GM12878 (cell line): Measurements from ENCODE around the gene PTPRN2. TPM values are rescaled to one million over a fixed set of nuclear protein-coding genes. Genes with fewer than 3 reads are reported as not detected.

Source experiments
- ATAC-seq: fragments of 200-7000 bp; cut with Tn5 transposase; 3 replicates; pipeline ENCODE4 v1.9.1; 2020; ENCODE audit warnings: mild to moderate bottlenecking, moderate library complexity
- BruUV-seq: library from RNA; stranded (reverse); fragments of 400-500 nt; replicated peaks from 2 replicates; lab custom pipeline; 2021; lab: Mats Ljungman, UMichigan
- CTCF ChIA-PET: fragments of 300-600 bp; sonication (Branson Sonifier 250); formaldehyde crosslinking; extraction: SDS; loops from one replicate; lab custom pipeline; 2021; ENCODE audit warnings: inconsistent platforms; lab: Yijun Ruan, JAX
- POLR2A ChIA-PET: fragments of 350-600 bp; formaldehyde crosslinking; extraction: SDS; loops from one replicate; lab custom pipeline; 2021; ENCODE audit warnings: inconsistent platforms; lab: Charles Lee
- RAD21 ChIA-PET: fragments of 300-600 bp; sonication (Branson Sonifier 250); formaldehyde crosslinking; loops from one replicate; lab custom pipeline; 2023; ENCODE audit warnings: antibody characterized with exemption; ENCODE audit not compliant: unreplicated experiment; lab: Charles Lee
- SMC1A ChIA-PET: fragments of 300-600 bp; sonication (Branson Sonifier 250); formaldehyde crosslinking; loops from one replicate; lab custom pipeline; 2023; ENCODE audit not compliant: unreplicated experiment, uncharacterized antibody; lab: Charles Lee
- DNase-seq: peaks from one replicate; pipeline ENCODE4 v3.0.0-alpha.2; 2011; ENCODE audit warnings: low read depth, low spot score
- FAIRE-seq: peaks from 3 replicates; lab custom pipeline; 2011; peaks lifted over from hg19 to GRCh38; lab: Jason Lieb, UNC
- H2AFZ ChIP-seq: 2 replicates; pipeline ENCODE4 v1.6.0; 2011; ENCODE audit warnings: low read depth, low read length, control low read depth; ENCODE audit not compliant: control insufficient read depth
- H3K27ac ChIP-seq: 2 replicates; pipeline ENCODE4 v1.5.1; 2011; ENCODE audit warnings: control low read depth; ENCODE audit not compliant: control insufficient read depth, insufficient read depth
- H3K27me3 ChIP-seq, 2 experiments: replicated peaks in 1 of 2; 2 replicates each; pipeline versions ENCODE4 v1.6.0 to v1.6.1; 2011; ENCODE audit warnings: low read length in 1 of 2; ENCODE audit not compliant: control insufficient read depth in 2 of 2, insufficient read depth in 2 of 2
- H3K36me3 ChIP-seq, 2 experiments: 2 replicates each; pipeline ENCODE4 v1.5.1; 2011; ENCODE audit warnings: low read length in 1 of 2; ENCODE audit not compliant: control insufficient read depth in 2 of 2, insufficient read depth in 2 of 2
- H3K4me1 ChIP-seq: 2 replicates; pipeline ENCODE4 v1.6.1; 2011; ENCODE audit warnings: mild to moderate bottlenecking, low read length, moderate library complexity, mixed read lengths; ENCODE audit not compliant: control insufficient read depth, insufficient read depth
- H3K4me2 ChIP-seq: 2 replicates; pipeline ENCODE4 v1.6.0; 2011; ENCODE audit warnings: control low read depth; ENCODE audit not compliant: control insufficient read depth, insufficient read depth
- H3K4me3 ChIP-seq: fragments of 200-600 bp; sonication (generic); 2 replicates; pipeline ENCODE4 v1.5.1; 2016
- H3K79me2 ChIP-seq: 2 replicates; pipeline ENCODE4 v1.6.0; 2011; ENCODE audit warnings: low read length; ENCODE audit not compliant: control insufficient read depth, insufficient read depth
- H3K9ac ChIP-seq: 2 replicates; pipeline ENCODE4 v1.8.0; 2011; ENCODE audit warnings: low read length, control low read depth, mixed read lengths; ENCODE audit not compliant: control insufficient read depth, insufficient read depth
- H3K9me3 ChIP-seq: replicated peaks from 3 replicates; pipeline ENCODE4 v1.5.1; 2011; ENCODE audit warnings: mild to moderate bottlenecking, low read length; ENCODE audit not compliant: control insufficient read depth, insufficient read depth
- H4K20me1 ChIP-seq: 2 replicates; pipeline ENCODE4 v1.6.0; 2011; ENCODE audit not compliant: control insufficient read depth, insufficient read depth
- BHLHE40 ChIP-seq, 2 experiments: fragments of 450-650 bp in 1 of 2; IDR thresholded peaks; 2 replicates each; pipeline ENCODE4 v1.6.1; 2011 to 2017; ENCODE audit warnings: low read depth in 2 of 2, borderline replicate concordance in 1 of 2, improper control_type of control experiment in 1 of 2, low read length in 1 of 2, mild to moderate bottlenecking in 1 of 2
- CBX5 ChIP-seq: sonication (generic); IDR thresholded peaks from 2 replicates; pipeline ENCODE4 v1.6.1; 2016; ENCODE audit warnings: low read depth, moderate library complexity, mild to moderate bottlenecking, inconsistent platforms
- HDAC2 ChIP-seq: fragments of 200-600 bp; sonication (generic); IDR thresholded peaks from 2 replicates; pipeline ENCODE4 v1.6.1; 2017
- HSF1 ChIP-seq: fragments of 150-350 bp; IDR thresholded peaks from 2 replicates; pipeline ENCODE4 v1.6.1; 2014; ENCODE audit warnings: mild to moderate bottlenecking, low read depth, low read length
- NR2C1 ChIP-seq: fragments of 450-650 bp; IDR thresholded peaks from 2 replicates; pipeline ENCODE4 v1.6.1; 2017; ENCODE audit warnings: antibody characterized with exemption, mild to moderate bottlenecking, moderate library complexity
- RAD51 ChIP-seq: fragments of 450-650 bp; IDR thresholded peaks from 2 replicates; pipeline ENCODE4 v1.6.1; 2016; ENCODE audit warnings: moderate library complexity, mild to moderate bottlenecking, inconsistent platforms
- RELA ChIP-seq: fragments of 450-650 bp; IDR thresholded peaks from 2 replicates; pipeline ENCODE4 v1.8.0; 2014; ENCODE audit warnings: borderline replicate concordance; ENCODE audit not compliant: partially characterized antibody
- TARDBP ChIP-seq: IDR thresholded peaks from 2 replicates; pipeline ENCODE4 v1.6.1; 2016; ENCODE audit warnings: borderline replicate concordance
- YBX1 ChIP-seq: fragments of 450-650 bp; IDR thresholded peaks from 2 replicates; pipeline ENCODE4 v1.6.1; 2016; ENCODE audit warnings: antibody characterized with exemption
- ZBTB4 ChIP-seq: fragments of 450-650 bp; formaldehyde crosslinking; IDR thresholded peaks from 2 replicates; pipeline ENCODE4 v1.4.0; 2022; ENCODE audit warnings: mild to moderate bottlenecking, moderate library complexity
- WGBS: methylation state at CpG from one replicate; pipeline ENCODE4 v1.1.6; 2016; ENCODE audit warnings: low lambda C conversion rate; ENCODE audit not compliant: insufficient replicate concordance, insufficient coverage; ENCODE audit errors: missing lambda C conversion rate; 5-methylcytosine and 5-hydroxymethylcytosine counted together
- in situ Hi-C: fragments of 300-500 bp; cut with MboI; formaldehyde crosslinking; loops from 9 replicates; pipeline ENCODE4 v1.14.3; 2018; ENCODE audit warnings: mixed read lengths
- intact Hi-C: fragments of 100-400 bp; cut with micrococcal nuclease; formaldehyde crosslinking; loops from one replicate; pipeline ENCODE4 v1.14.2; 2022; ENCODE audit not compliant: unreplicated experiment
- polyA plus RNA-seq, 11 experiments: library from polyadenylated mRNA; depleted of rRNA in 4 of 11; unstranded in 6 of 11; stranded (reverse) in 5 of 11; fragments of >200 nt; fragmentation: Nextera tagmentation in 4 of 11; fragmentation: Illumina TruSeq in 1 of 11; extraction: Ambion mirVana in 4 of 11; extraction: Trizol in 1 of 11; gene quantifications; 1 replicate in 1 of 11; 2 replicates in 10 of 11; pipeline versions ENCODE4 v1.2.1 to v1.2.3, GENCODE V29; 2011 to 2016; ENCODE audit warnings: inconsistent platforms in 2 of 11, missing spikeins in 2 of 11, low read depth in 1 of 11
- total RNA-seq, 4 experiments: library from RNA; depleted of rRNA in 3 of 4; stranded (reverse); fragments of >200 nt in 3 of 4; fragmentation: Illumina TruSeq in 1 of 4; extraction: Trizol in 1 of 4; gene quantifications; 2 replicates each; pipeline versions ENCODE4 v1.2.1 to v1.2.3, GENCODE V29; 2013 to 2021
- TF ChIP-seq, protein P1 (sequence below): fragments of 450-650 bp; IDR thresholded peaks from 2 replicates; pipeline ENCODE4 v1.6.1; 2017; ENCODE audit warnings: borderline replicate concordance

PTPRN2 gene
- total and polyA plus RNA-seq, 10 of the 15 experiments (the other 5 are each of a cell fraction or from before 2014, with no cell fraction given) = 5.4 TPM; not detected in 9

DNA sequence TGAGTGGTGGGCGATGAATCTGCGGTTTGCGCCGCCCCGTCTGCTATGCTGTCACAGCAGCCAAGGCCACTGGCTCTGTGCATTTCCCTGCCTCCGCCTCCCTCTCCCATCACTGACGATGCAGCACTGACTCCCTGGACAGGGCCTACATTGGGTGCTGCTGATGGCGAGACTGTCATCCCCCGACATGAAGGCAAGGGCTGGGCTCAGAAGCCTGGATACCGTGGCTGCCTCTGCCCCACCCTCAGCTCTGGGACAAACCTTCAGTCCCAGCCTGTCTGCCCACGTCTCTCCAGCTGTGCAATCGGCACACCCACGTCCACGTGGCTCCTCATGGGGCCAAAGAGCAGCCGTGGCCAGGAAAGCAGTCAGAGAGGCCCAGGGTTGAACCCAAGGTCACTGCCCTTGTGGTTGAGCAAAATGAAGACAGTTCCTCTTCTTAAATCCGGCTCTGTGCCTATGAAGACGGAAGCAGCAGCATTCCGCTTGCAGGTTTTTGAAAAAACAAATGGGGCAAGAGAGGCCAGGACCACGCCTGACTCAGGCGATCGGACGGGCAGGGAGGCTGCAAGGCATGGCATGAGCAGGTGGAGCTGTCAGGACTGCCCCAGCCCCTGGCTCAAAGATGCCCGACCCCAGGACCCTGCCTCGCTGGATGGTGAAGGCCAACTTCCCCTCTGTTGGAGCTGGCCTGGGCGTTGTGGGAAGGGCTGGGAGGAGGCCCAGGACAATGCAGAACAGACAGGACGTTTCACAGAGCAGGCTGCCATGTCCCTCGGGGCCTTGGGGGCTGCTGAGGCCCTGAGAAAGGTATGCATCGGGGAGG, 733.3 kb downstream of the PTPRN2 start:
- CTCF ChIA-PET = no interaction called here
- Histone ChIP-seq H3K9me3 (peaks cover 2% of the 10 kb centered on the region; the same call in 1 of the 3 replicates), H3K36me3 (no peaks in the 10 kb centered on the region), H3K27me3 (no peaks in the 10 kb centered on the region), H3K9ac (no peak overlapping the region), H4K20me1 (no peaks in the 10 kb centered on the region), H2AFZ (no peak overlapping the region), H3K4me3 (no peak overlapping the region), H3K4me1 (no peaks in the 10 kb centered on the region), H3K4me2 (no peak overlapping the region), H3K27ac (no peak overlapping the region), H3K79me2 (no peaks in the 10 kb centered on the region)
- intact Hi-C loops = no loop called here
- no peak for TF ChIP-seq BHLHE40 (IDR thresholded peaks at IDR 0.05; ENCODE audit: borderline replicate concordance in 1 of 2, low read depth in 2 of 2, low read length in 1 of 2)
- TF ChIP-seq NR2C1 = no peak
- TF ChIP-seq HDAC2 = no peak
- TF ChIP-seq CBX5 = no peak
- TF ChIP-seq YBX1 = no peak
- no peak for TF ChIP-seq HSF1
- no peak for TF ChIP-seq TARDBP
- no peak for TF ChIP-seq RAD51
- no peak for TF ChIP-seq ZBTB4 (CRISPR knock-in tag)
- TF ChIP-seq RELA = no peak
- TF ChIP-seq, protein P1, sequence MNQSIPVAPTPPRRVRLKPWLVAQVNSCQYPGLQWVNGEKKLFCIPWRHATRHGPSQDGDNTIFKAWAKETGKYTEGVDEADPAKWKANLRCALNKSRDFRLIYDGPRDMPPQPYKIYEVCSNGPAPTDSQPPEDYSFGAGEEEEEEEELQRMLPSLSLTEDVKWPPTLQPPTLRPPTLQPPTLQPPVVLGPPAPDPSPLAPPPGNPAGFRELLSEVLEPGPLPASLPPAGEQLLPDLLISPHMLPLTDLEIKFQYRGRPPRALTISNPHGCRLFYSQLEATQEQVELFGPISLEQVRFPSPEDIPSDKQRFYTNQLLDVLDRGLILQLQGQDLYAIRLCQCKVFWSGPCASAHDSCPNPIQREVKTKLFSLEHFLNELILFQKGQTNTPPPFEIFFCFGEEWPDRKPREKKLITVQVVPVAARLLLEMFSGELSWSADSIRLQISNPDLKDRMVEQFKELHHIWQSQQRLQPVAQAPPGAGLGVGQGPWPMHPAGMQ = no peak
- BruUV-seq = no TSS peak
- 27% methylated on average over 28 of the region's 28 CpGs for WGBS
- RAD21 ChIA-PET = no interaction called here
- DNase-seq (no peak), ATAC-seq (no peak), FAIRE-seq (no peak)
- in situ Hi-C loops = no loop called here
- POLR2A ChIA-PET = no interaction called here
- SMC1A ChIA-PET = no interaction called here
